HG03060 (cell line): Measurements from ENCODE around the gene RAB26.

ENCODE experiments used
- ATAC-seq: cut with Tn5 transposase; IDR thresholded peaks from one replicate; pipeline ENCODE4 v1.9.1; 2021; ENCODE audit warnings: low read depth, moderate number of reproducible peaks; ENCODE audit not compliant: unreplicated experiment

The RAB26 gene

DNA sequence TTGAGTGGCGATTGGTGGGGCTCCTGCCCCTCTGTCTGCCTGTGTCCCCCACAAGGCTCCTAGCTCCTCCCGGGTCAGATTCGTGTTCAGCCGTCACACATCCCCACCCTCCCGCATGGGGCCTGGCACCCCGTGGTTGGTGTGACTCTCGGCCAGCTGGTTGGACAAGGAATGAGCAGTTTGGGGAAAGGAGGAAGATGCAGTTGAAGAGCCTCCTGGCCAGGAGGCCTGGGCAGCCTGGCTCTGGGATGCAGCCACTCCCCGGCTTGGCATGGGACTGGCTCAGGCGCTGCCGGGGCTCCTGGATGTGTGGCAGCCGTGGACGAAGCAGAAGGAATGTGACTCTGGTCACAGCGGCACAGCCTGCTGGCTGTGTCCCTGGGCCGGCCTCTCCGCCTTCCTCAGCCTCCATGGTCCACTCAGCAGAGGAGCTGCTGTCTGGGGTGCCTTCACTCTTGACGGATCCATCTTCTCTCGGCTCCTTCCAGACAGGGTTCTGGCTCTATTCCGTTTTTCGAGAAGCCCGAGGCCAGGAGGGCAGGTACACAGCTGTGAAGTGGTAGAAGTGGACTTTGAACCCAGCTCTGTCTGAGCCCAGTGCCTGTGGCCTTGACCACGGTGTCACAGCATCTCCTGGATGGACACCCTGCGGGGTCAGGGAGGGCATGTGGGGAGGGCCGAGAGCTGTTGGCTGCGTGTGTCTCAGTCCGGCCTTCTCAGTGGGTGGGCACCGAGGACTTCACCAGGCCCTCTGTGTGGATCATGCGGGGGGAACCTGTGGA, 9.2 kb downstream of the RAB26 start:
- ATAC-seq, result no peak

DNA sequence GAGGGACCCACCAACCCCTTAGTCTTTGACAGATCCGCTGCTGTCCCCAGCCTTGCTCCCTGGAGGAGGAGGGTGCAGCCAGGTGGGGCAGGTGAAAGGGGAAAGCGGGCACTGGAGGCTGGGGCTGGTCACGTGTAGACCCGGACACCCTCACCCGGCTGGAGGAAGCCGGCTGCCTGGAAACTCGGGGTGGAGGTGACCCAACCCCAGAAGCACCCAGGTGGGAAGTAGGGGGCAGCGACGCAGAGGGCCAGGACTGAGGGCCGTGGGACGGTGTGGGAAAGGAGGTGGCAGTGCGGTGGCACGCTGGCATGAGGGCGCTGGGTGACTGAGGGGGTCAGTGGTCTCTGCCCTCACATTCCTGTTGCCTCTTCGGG, 9.8 kb downstream of the RAB26 start:
- no peak for ATAC-seq

DNA sequence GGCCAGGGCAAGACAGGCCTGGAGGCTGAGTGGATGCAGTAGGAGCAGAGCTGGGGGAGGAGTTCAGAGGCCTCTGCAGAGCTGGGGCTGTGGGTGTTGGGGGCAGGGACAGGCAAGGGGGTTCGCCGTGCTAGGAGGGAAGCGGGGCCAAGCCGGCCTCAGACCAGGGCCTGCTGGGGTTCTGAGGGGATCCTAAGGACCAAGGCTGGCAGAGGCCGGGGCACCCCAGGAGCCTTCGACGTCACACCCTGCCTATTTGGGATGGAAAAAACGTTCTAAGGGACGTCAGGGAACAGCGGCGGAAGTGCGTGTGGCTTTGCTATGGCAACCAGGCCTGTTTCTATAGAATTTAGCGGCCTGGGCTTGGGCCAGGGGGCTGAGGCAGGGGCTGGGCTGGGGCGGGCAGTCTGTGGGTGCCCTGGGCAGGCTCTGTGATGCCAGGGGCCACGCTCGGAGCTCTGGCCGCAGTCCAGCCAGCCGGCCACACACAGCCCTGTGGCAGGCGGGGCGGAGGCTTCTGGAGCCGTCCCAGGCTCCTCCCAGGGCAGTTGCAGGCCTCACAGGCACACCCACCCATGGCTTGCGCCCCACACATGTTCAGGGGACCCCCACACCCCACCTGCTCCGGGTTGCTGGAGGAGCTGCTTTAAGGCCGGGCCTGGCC, 10.9 kb downstream of the RAB26 start:
- ATAC-seq, result no peak

DNA sequence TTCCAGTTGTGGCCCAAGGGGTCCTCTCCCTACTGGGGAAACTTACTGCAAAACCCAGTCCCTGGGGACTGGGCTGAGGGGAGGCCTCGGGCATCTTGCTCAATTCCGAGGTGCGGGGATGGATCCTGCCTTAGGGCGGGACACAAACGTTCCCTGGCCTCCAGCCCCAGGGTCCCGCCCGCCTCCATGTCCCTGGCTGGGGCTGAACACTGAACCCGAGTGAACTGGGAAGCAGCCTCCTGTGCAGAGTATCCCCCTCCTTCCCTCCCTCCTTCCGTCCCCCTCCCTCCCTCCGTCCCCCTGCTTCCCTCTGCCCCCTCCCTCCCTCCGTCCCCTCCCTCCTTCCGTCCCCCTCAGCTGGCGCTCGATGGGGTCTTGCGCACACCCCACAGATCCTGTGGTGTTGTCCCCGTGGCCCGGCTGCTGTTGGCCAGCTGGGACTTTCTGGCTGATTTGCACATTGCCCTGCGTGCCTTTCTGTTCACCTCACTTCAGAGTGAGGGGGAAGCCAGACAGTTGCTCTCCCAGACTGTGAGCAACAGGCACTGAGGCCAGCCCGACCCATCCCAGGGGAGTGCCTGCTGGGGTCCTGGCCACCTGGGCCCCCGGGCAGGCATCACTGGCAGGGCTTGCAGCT, 12.6 kb downstream of the RAB26 start:
- ATAC-seq, result no peak

DNA sequence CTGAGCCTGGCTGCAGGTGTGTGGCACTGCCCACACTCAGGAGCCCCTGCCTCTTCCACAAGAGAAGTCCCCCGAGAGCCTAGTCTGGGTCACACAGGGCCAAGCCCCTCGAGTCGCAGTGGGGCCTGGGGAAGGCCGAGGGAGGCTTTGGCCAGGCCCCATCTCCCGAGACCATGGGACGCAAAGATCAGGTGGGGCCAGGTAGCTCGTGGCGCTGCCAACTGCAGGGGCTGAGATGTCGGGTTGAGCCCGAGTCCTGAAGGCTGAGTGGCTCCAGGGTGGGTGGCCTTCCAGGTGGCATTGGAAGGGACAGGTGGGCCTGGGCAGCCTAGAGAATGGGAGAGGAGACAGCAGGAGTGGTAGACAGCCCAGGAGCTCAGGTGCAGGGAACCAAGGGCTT, 13.5 kb downstream of the RAB26 start:
- no peak for ATAC-seq

DNA sequence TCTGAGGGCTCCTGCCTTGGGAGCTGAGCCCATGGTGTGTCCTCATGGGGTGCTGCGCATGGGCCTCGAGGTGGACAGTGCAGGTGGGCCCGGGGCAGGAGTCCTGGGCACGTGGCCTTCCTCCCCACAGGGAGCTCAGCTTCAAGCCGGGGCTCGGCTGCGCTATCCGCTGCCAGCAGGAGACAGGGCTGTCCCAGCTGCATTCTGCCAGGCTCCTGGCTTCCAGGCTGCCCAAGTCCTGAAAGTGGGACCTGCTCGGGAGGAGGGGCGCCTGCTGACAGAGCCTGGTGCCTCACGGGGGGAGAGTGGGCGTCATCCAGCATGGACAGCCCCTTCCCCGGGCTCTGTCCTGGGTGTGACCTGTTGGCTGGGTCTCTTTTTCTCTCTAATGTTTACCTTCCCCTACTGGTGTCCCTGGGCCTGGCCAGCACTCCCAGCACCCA, 14.3 kb downstream of the RAB26 start:
- ATAC-seq, result no peak

DNA sequence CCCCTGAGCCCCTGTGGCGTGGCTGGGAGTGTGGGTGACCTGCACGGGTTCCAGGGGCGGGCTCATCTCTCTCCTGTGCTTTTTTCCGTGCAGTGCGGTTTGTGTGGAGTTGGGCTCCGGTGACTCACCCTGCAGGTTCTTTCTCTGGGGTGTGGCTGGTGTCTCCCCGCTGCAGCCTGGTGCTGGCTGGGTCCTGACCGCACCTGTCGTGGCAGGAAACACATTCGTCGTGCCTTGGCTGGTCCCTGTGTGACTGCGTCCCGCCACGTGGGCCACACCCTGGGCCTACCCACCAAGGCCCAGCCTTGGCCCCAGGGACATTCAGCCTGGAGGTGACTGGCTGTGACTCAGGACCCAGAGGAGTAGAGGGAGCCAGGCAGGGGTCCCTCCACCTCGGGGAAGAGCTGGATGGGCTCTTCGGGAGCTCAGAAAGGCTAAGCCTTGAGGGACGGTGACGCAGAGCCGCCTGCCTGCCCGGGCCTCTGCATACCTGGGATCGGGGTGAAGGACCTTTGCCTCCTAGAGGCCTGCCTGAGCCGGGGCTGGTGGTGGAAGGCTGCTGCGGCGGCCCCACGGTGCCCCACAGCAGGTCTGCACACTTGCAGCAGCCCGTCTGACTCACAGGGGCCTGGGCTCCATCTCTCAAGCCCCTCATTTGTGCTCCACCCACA, 14.9 kb downstream of the RAB26 start:
- no peak for ATAC-seq

DNA sequence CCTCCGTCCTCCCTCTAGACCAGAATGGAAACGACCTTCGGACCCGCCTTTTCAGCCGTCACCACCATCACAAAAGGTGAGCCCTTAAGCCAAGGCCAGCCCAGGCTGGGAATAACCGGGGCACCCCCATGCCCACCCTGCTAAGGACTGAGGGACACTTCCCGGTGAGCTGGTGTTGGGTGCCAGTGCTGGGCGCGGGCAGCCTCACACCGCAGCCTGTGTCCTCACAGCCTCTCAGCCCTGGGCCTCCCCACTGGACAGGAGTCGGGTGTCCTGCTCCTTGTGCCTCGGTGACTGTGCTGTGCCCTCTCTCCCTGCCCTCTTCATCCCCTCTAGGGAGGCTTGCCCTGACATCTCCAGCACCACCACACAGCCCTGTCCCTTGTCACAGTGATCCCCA, 17.4 kb downstream of the RAB26 start:
- no peak for ATAC-seq

DNA sequence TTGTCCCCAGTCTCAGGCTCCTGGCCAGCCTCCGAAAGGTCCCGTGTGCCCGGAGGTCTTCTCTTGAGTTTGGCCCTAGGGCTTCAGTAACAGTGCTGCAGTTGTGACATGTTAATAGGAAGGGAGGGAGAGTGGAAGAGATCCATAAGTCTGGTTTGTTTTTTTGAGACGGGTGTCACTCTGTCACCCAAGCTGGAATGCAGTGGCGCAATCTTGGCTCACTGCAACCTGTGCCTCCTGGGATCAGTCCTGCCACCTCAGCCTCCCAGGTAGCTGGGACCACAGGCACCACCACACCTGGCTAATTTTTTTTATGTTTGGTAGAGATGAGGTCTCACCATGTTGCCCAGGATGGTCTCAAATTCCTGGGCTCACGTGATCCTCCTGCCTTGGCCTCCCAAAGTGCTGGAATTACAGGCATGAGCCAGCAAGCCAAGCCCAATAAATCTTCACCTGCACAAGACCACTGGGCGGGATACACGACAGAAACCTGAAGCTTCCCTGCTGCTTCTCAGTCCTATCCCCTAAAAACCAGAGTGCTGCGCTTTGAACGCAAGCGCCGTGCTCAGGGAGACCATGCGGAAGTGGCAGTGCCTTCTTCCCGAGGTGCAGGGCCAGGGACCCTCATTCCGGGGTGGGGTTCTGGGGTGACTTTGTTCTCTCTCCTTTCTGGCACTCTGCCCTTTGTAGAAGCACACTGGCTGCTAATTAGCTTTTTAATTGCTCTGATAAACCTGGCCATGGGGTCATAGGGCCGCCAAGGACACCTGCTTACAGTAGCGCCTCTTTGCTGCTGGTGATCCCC, 18.0 kb downstream of the RAB26 start:
- ATAC-seq, result no peak

DNA sequence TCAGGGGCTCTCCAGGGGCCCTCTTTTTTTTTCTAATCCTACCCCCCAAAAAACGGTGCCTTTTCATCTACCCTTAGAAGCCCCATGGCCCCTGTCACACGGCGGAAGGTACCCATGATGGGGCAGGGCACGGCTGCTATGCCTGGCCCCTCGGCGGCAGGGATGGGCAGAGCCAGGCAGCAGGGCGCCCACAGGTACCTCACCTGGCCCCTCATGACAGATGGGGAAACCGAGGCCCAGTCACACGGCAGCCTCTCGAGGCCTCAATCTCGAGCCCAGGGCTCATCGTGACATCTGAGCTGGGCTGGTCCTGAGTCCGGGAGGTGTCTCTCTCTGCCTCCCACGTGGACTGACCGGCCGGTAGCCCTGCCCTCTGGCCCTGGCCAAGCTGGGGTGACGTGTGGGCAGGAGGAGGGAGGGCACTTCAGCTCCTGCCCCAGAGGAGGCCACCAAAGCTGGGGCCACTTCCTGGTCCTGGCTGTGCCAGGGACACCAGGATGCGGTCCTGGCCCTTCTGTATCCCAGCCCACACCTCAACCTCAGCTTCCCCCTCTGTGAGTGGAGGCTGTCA, 18.7 kb downstream of the RAB26 start:
- ATAC-seq, result no peak

DNA sequence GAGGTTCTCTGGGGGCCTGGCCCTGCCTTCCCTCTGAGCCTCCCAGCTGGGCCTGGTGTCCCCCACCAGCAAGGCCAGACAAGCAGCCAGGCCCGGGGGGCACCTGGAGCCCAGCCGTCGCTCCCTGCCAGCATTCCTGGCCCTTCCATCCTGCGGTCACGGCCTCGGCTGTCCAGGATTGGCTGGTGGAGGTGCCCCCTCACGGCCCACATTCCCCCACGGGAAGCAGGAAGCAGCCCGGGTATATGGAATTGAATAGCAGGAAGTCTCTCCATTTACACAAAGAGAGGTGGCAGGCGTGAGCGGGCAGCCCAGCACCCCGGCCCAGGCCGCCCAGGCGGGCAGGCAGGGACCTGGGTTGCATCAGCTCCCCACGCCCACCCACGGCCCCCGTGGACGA, 21.7 kb downstream of the RAB26 start:
- no peak for ATAC-seq

DNA sequence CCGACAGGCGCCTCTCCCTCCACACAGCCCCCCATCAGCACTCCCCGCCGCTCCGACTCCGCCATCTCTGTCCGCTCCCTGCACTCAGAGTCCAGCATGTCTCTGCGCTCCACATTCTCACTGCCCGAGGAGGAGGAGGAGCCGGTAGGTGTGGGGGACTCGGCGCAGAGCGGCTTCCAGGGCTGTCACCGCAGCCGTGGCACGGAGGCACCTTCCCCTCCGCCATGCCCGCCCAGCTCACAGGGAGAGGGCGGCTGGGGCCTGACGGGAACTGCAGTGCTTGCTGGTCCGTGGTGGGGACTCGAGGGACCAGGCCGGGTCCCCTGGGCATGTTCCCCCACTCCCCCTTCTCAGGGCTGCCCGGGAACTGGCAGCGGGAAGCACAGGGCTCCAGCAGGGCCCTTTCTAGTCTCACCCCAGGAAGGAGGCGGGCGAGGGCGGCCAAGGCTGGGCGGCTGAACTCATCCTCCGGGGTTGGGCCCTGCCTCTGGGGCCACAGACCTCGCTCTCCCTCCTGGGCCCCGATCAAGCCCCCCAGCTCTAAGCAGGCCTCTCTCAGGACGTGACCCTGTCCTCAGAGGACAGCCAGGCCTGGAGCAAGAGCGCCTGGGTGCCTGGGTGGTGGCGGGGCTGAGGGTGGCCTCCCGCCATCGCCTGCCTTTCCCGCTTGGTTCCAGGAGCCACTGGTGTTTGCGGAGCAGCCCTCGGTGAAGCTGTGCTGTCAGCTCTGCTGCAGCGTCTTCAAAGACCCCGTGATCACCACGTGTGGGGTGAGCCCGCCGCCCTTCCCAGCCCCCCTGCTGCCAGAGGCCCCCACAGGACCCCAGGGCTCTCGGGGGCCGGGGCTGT, 22.4 kb downstream of the RAB26 start:
- ATAC-seq, result no peak

DNA sequence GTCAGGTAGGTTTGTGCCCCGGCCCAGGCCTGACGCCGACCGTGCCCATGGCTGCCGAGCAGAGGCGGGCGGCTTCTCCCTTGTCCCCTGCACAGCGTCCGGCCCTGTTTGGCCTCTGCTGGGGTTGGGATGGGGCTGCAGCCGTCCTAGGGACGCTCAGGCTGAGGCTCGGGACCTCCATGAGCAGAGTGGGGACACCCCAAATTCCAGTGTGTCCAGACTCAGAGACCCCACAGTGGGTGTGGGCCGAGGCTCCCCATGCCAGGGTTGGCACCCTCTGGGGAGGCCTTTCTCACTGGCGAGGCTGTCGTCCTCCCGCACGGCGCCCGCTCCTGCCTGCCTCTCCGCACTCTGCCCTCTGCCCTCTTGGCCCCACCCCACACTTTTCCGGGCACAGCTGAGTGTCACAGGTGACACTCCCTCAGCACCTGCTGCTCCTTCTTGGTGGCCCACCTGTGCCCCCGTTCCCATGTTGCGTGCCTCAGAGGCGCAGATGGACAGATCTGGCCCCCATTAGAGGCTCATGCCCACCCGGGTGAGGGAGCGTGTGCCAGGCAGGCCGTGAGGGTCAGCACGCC, 23.3 kb downstream of the RAB26 start:
- ATAC-seq, result no peak

DNA sequence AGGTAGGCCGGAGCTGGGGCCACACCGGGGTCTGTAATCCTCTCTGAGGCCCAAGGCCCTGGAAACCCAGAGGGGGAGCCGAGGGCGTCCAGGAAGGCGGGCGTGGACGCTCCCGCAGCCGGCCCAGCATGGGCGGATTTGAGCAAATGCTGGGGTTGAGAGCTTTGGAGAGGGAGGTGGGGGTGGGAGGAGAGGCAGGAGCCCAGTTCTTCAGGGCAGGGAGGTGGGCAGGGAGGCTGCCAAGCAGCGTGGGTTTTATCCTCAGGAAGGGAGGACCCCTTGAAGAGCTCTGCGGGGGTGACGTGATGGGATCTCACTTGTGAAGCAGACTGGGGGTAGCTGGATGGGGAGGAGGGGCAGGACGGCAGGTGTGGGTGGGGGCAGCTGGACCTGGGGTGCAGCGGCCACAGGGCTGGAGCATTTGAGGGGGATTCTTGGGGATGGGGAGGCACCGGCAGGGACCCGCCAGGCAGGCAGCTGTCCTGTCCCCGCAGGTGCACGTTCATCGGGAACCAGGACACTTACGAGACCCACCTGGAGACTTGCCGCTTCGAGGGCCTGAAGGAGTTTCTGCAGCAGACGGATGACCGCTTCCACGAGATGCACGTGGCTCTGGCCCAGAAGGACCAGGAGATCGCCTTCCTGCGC, 24.4 kb downstream of the RAB26 start:
- ATAC-seq, result no peak

DNA sequence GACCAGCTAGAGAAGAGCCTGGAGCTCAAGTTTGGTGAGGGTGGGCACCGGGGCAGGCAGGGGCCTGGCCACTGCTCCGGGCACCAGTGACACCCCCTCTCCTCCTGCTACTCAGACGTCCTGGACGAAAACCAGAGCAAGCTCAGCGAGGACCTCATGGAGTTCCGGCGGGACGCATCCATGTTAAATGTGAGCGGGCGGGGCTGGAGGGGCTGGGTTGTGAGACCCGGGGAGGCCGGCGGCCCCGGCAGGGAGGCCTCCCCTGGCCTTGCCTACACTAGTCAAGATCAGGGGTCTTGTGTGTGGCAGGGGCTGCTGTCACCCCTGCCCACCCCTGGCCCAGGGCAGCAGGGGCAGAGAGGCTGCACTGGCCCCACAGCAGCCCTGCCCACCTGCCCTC, 24.9 kb downstream of the RAB26 start:
- no peak for ATAC-seq

DNA sequence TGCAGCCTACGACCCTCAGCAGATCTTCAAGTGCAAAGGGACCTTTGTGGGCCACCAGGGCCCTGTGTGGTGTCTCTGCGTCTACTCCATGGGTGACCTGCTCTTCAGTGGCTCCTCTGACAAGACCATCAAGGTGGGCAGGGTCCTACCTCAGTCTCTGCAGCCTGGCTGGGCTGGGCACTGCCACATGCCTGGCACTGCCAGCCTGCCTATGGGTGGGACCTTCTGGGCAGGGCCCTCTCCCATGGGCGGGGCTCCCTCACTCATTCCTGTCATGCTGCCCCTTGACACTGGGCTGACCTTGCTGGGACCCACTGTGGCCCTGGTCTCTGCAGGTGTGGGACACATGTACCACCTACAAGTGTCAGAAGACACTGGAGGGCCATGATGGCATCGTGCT, 25.5 kb downstream of the RAB26 start:
- no peak for ATAC-seq

DNA sequence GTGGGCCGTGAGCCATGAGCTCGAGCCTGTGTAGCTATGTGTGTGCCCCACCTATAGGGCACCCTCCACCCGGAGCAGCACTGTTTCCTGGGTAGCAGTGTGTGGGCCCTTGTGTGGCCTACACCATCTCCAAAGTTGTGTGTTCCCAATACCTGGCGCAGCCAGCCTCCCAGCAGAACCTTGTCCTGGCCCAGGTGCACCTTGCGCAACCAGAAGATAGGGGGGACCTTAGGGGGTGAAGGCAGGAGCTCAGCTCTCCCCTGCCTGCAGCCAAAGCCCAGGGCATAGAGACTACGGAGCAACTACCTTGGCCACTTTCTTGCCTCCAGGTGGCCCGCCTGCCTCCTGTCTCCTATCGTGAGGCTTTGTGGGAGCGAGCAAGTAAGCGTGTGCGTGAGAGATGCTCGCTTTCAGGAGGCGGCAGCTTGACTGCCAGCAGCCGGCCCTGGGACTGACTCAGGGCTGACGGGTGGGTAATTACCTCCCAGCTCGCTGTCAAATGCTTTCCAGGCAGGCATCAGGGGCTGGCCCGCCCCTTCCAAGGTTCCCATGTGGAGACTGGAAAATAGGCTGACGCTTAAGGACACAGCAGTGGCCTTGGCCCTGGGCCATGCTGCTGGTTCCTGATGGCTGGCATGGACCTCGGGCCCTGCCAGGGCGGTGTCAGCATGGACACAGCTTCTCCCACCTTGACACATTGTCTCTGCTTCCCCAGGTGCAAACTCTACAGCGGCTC, 26.1 kb downstream of the RAB26 start:
- no peak for ATAC-seq

DNA sequence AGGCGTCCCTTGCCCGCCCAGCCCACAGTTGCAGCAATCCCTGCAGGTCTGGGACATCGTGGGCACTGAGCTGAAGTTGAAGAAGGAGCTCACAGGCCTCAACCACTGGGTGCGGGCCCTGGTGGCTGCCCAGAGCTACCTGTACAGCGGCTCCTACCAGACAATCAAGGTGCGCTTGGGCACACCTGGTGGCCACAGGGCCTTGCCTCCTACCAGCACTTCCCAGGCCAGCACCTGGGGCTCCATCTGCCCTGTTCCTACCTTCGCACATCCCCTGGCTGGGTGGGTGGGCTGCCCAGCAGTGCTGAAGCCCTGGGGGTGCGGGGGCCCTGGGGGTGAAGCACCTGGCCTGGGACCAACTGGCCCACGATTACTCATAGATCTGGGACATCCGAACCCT, 27.0 kb downstream of the RAB26 start:
- ATAC-seq, result no peak
